Heart left ventricle (tissue), 13 donors: ENCODE data around the gene MXI1.

Experiments
- POLR2A ChIP-seq, 2 donors: fragments of 450-650 bp; IDR thresholded peaks; one replicate each; pipeline ENCODE4 v1.6.1; 2017; ENCODE audit warnings: antibody characterized with exemption in 2 of 2, mild to moderate bottlenecking in 2 of 2, moderate library complexity in 2 of 2
- TF ChIP-seq, protein P1 (sequence below), 12 donors: fragments of 200-600 bp; sonication (generic) in 4 of 12; IDR thresholded peaks; one replicate each; pipeline versions ENCODE4 v1.5.0 to v1.8.0; 2018 to 2022; ENCODE audit warnings: antibody characterized with exemption in 12 of 12, mild to moderate bottlenecking in 5 of 12
- donor health status: ischemic (EF 13 %, LVEDD 7.1; RV severe dilation, severe dysfunction).
- donor health status: DM: no; HTN: yes; CAD: no.
- donor health status: DM: no; HTN: no; CAD: no.
- donor health status: ischemic (EF 25% LVEDD 6.9; RV normal size, moderate dysfunction).
- donor health status: ischemic (EF 25% LVEDD 5.7; RV mildly dilated, moderate dysfunction).
- donor health status: ischemic (EF 35%, LVEDD 5.7; RV mildly dilated, moderate dysfunction).
- donor health status: nonischemic (EF 11% LVEDD 7.7; RV severe dilation, severe dysfunction).
- donor health status: DM: yes; HTN: yes; CAD: no.
- donor health status: PGD.
- donor health status: ischemic (EF 29% LVEDD 5.4; RV normal size, mild dysfunction).
- donor health status: nonischemic (EF 23%, LVEDD 6.1; RV moderate dilation, normal function).

DNA sequence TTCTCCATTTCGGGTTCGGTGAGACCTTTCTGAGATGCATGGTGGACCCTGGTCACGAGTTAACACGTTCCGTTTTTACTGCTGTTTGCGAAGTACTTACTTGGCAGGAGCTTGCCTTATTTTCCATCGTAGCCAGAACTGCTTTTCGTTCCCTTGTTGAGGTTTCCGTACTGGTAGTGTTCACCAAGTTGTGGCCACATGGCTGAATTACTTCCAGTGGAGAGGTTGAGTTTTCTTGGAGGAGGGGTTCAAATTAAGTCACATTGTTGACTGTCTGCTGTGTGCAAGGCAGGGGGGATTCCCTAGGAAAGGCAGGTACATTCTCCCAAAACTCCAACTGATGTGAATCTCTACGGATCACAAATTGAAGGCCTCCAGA is 4.0 kb downstream of the MXI1 start:
- TF ChIP-seq, protein P1, sequence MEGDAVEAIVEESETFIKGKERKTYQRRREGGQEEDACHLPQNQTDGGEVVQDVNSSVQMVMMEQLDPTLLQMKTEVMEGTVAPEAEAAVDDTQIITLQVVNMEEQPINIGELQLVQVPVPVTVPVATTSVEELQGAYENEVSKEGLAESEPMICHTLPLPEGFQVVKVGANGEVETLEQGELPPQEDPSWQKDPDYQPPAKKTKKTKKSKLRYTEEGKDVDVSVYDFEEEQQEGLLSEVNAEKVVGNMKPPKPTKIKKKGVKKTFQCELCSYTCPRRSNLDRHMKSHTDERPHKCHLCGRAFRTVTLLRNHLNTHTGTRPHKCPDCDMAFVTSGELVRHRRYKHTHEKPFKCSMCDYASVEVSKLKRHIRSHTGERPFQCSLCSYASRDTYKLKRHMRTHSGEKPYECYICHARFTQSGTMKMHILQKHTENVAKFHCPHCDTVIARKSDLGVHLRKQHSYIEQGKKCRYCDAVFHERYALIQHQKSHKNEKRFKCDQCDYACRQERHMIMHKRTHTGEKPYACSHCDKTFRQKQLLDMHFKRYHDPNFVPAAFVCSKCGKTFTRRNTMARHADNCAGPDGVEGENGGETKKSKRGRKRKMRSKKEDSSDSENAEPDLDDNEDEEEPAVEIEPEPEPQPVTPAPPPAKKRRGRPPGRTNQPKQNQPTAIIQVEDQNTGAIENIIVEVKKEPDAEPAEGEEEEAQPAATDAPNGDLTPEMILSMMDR (IDR thresholded peaks at IDR 0.05) = no peak
- TF ChIP-seq POLR2A (IDR thresholded peaks at IDR 0.05) = no peak
